OCI-LY1 (cell line): ENCODE data around the gene DENND5A.
A peak's percentile ranks its signal among the peaks of the same experiment; 100 is the strongest.

Experiments used
- EZH2 ChIP-seq: fragments of 200-600 bp; sonication (generic), shearing (Covaris generic); IDR thresholded peaks from 2 replicates; pipeline ENCODE4 v1.8.0; 2017; ENCODE audit warnings: borderline replicate concordance, mixed run types, mild to moderate bottlenecking, antibody characterized with exemption, low read length, moderate library complexity, mixed read lengths
- TF ChIP-seq, protein P1 (sequence below): fragments of 200-600 bp; sonication (generic), shearing (Covaris generic); IDR thresholded peaks from 2 replicates; pipeline ENCODE4 v1.5.1; 2017; ENCODE audit warnings: mild to moderate bottlenecking, antibody characterized with exemption, low read length, moderate library complexity, mixed read lengths

DNA sequence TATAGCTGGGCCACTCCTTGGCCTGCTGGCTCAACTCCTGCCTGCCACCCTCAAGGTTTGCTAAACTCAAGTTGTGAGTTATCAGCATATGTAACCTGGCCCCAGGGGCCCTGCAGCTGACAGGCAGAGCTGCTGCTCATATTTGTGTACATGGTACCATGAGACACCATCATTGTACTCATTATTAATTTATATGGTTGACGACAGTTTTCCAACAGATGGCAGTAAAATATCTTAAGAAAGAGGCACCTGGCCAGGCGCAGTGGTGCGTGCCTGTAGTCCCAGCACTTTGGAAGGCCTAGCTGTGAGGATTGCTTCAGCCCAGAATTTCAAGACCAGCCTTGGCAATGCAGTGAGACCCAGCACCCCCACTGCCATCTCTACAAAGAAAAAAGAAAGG, 11.4 kb upstream of the DENND5A start:
- TF ChIP-seq, protein P1, sequence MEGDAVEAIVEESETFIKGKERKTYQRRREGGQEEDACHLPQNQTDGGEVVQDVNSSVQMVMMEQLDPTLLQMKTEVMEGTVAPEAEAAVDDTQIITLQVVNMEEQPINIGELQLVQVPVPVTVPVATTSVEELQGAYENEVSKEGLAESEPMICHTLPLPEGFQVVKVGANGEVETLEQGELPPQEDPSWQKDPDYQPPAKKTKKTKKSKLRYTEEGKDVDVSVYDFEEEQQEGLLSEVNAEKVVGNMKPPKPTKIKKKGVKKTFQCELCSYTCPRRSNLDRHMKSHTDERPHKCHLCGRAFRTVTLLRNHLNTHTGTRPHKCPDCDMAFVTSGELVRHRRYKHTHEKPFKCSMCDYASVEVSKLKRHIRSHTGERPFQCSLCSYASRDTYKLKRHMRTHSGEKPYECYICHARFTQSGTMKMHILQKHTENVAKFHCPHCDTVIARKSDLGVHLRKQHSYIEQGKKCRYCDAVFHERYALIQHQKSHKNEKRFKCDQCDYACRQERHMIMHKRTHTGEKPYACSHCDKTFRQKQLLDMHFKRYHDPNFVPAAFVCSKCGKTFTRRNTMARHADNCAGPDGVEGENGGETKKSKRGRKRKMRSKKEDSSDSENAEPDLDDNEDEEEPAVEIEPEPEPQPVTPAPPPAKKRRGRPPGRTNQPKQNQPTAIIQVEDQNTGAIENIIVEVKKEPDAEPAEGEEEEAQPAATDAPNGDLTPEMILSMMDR, result peak; percentile 23; the same call in 1 of the 2 replicates
- TF ChIP-seq EZH2, result no peak
